HUES64 (cell line): ENCODE results near the gene GAP43.

Experiments used
- H3K27ac ChIP-seq: 2 replicates; pipeline ENCODE4 v1.7.0; 2013; ENCODE audit warnings: low read depth, low read length, inconsistent platforms
- H3K27me3 ChIP-seq: 2 replicates; pipeline ENCODE4 v1.6.1; 2013; ENCODE audit warnings: mild to moderate bottlenecking, low read length; ENCODE audit not compliant: insufficient read depth
- H3K36me3 ChIP-seq: 2 replicates; pipeline ENCODE4 v1.6.1; 2013; ENCODE audit warnings: mild to moderate bottlenecking, low read length; ENCODE audit not compliant: insufficient read depth
- H3K4me1 ChIP-seq: 2 replicates; pipeline ENCODE4 v1.6.1; 2013; ENCODE audit warnings: mild to moderate bottlenecking, low read length, moderate library complexity; ENCODE audit not compliant: insufficient read depth
- H3K4me3 ChIP-seq: 2 replicates; pipeline ENCODE4 v1.5.1; 2013; ENCODE audit warnings: mild to moderate bottlenecking, low read length, moderate library complexity
- H3K9ac ChIP-seq: 2 replicates; pipeline ENCODE4 v1.6.1; 2013; ENCODE audit warnings: mild to moderate bottlenecking, low read depth, low read length
- H3K9me3 ChIP-seq: 2 replicates; pipeline ENCODE4 v1.6.1; 2013; ENCODE audit warnings: low read depth, low read length; ENCODE audit not compliant: insufficient read depth
- WGBS: fragments of 150-250, 120-280 bp; methylation state at CpG from one replicate; pipeline ENCODE4 v1.1.7; 2013; ENCODE audit warnings: missing lambda C conversion rate; 5-methylcytosine and 5-hydroxymethylcytosine counted together

GAP43 gene

DNA sequence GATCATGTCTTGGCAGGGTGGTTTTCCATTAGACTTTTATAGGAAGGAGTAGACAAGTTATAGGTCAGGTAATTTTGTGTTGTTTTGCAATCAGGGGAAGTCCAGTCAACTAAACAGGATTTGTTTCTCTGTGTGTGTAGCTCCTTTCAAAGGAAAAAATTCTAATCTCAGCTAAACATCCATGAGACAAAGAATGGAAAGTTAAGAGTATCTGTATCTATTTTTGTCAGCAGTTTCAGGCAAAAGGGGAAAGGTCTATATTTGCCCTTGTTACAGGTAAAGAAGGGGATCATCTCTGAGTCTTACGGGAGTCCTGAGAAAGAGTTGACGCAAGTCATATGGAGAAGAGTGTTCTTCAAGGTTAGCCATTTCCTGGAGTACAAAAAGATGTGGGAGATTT is 79.3 kb downstream of the GAP43 start:
- H3K9me3 ChIP-seq: no peaks in the 10 kb centered on the region
- no peaks in the 10 kb centered on the region for H3K27me3 ChIP-seq
- peaks cover 21% of the 10 kb centered on the region for H3K4me1 ChIP-seq
- no peak overlapping the region for H3K4me3 ChIP-seq
- no peak overlapping the region for H3K27ac ChIP-seq
- H3K36me3 ChIP-seq: no peaks in the 10 kb centered on the region
- no peak overlapping the region for H3K9ac ChIP-seq
- WGBS: 95% methylated on average over 2 of the region's 2 CpGs

DNA sequence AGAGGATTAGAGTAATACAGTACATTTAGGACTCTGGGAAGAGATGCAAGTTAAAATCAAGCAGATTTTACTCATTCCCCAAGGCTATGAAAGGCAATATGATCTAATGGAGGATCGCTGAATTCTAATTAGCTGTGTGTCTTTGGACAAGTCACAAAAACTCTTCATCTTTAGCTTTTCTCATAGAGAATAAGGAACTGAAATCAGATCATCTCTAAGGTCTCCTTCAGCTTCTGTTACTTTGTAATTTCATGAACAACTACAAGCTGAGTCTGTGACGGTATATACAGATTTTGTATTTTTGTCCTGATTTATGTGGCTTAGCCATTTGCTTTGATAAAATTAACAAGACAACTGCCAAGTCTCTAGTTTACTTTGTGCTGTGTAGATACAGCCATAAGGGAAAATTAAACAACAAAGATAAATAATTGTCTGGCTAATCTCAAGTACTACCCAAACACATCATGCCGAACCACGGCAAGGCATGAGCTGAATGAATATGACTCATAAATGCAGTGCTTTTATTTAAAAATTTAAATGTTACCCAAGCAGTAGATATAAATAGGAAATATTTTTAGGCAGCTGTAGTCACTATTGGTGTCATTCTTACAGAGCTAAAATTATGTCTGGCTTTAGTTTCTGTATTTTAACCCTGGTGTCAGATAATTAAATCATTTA is 81.5 kb downstream of the GAP43 start:
- Histone ChIP-seq H3K9me3 (no peaks in the 10 kb centered on the region), H3K9ac (no peak overlapping the region), H3K27ac (no peak overlapping the region), H3K36me3 (no peaks in the 10 kb centered on the region), H3K4me3 (no peak overlapping the region), H3K27me3 (no peaks in the 10 kb centered on the region), H3K4me1 (peaks cover 7% of the 10 kb centered on the region)
- 100% methylated on average over 2 of the region's 4 CpGs for WGBS

DNA sequence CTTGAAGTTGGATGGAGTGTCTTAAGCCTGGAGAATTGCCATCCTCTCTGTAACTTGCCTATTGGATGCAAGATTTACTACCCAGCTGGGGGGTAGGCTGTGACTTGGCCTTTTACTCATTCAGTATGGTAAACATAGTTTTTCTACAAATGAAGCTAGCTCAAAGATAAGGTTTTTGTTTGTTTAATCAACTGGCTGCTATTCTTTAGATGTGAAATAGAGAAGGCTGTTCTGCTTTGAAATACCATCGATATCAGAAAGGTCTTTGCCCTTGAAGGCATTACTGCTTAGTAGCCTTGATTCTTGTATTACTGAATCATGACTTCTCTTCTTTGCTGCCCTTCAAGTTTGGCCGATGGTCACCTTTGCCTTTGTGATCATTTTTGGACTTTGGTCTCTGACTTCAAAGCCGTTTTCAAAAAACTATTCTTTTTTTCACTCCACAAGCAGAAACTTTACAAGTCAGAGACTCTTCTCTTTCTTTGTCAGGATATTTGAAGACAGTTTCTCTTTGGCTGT is 83.1 kb downstream of the GAP43 start:
- no peaks in the 10 kb centered on the region for H3K9me3 ChIP-seq
- H3K4me1 ChIP-seq: peaks cover 10% of the 10 kb centered on the region
- H3K4me3 ChIP-seq: no peak overlapping the region
- H3K9ac ChIP-seq: no peak overlapping the region
- no peaks in the 10 kb centered on the region for H3K36me3 ChIP-seq
- no peaks in the 10 kb centered on the region for H3K27me3 ChIP-seq
- no peak overlapping the region for H3K27ac ChIP-seq
- 86% methylated on average over 3 of the region's 3 CpGs for WGBS

DNA sequence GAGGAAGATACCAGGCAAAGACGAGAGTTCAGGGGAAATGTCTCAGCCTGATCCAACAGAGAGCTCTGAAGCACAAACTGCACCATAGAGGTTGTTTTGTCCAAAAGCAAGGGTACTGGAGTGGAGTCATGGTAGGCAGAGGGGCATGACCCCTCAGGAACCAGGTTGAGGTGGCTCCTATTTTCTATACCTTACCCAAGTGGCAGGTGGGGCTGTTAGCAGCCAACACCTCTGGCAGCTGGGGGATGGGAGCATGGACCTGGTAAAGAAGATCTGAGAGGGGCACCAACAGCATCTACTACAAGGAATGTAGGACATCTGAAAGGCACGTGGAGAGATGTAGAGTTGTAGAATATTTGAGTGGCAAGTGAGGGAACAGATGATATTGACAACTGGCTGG is 85.2 kb downstream of the GAP43 start:
- 88% methylated on average over 2 of the region's 2 CpGs for WGBS
- Histone ChIP-seq H3K27ac (no peak overlapping the region), H3K4me3 (no peak overlapping the region), H3K9me3 (no peaks in the 10 kb centered on the region), H3K9ac (no peak overlapping the region), H3K36me3 (no peaks in the 10 kb centered on the region), H3K27me3 (no peaks in the 10 kb centered on the region), H3K4me1 (peaks cover 15% of the 10 kb centered on the region)

DNA sequence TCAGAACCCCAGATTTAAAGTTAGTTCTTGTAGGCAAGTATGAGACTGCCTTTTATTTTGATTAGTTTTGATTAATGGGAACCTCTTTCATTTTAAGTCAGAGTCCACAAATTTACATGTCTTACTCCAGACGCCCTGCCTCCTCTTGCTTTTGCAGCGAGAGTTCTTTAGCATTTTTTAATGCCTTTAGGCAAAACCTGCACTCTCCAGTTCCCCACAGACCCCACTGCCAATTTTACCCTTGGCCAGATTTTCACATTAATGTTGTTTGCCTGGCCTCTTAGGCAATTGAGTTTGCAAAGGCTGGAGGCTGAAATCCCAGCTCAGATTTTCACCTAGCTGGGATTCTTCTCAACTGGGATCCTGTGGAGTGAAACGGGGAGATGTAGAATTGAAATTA is 85.8 kb downstream of the GAP43 start:
- Histone ChIP-seq H3K36me3 (no peaks in the 10 kb centered on the region), H3K9ac (no peak overlapping the region), H3K27me3 (no peaks in the 10 kb centered on the region), H3K9me3 (no peaks in the 10 kb centered on the region), H3K27ac (no peak overlapping the region), H3K4me1 (peaks cover 15% of the 10 kb centered on the region), H3K4me3 (no peak overlapping the region)
- WGBS: 58% methylated on average over 3 of the region's 3 CpGs

DNA sequence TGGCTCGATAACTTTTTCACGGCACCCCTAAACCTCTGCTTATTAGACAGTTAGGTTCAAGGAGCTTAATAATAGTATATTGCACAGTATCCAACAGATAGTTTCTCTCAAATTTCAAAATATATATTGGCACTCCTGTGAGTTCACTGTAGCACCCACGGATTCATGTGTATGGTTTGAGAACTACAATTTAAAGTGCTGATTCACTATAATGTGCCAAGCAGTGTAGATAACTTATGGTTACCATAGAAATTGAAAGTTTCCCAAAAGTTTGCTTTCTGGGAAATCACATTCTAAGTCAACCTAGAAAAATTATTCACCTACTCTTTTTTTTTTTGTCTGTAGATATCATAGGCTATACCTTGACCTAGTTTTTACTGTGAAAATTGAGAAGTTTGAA is 86.6 kb downstream of the GAP43 start:
- 91% methylated on average over 1 of the region's 3 CpGs for WGBS
- no peak overlapping the region for H3K27ac ChIP-seq
- no peak overlapping the region for H3K9ac ChIP-seq
- H3K27me3 ChIP-seq: no peaks in the 10 kb centered on the region
- no peaks in the 10 kb centered on the region for H3K36me3 ChIP-seq
- H3K4me3 ChIP-seq: no peak overlapping the region
- peaks cover 15% of the 10 kb centered on the region for H3K4me1 ChIP-seq
- no peaks in the 10 kb centered on the region for H3K9me3 ChIP-seq

DNA sequence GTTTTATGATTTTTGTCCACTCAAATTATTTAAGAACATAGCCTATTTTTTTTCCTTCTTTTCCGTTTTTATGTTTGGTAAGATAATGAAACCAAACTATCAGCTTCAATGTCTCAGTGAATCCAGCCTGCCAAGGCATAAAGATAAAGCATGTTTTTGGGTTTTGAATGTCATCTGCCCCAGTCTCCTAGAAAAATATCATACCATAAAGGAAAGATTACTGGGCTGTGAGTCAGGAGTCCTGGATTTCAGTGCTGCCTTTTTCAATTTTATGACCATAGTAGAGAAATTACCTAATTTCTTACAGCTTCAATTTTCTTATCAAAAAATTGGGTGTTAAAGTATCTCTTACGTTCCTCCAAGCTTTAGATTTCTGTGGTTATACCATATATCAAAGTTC is 87.5 kb downstream of the GAP43 start:
- no peaks in the 10 kb centered on the region for H3K36me3 ChIP-seq
- H3K9ac ChIP-seq: no peak overlapping the region
- H3K4me3 ChIP-seq: no peak overlapping the region
- no peak overlapping the region for H3K27ac ChIP-seq
- no CpG with 5 or more reads among the region's 2 CpGs for WGBS
- no peaks in the 10 kb centered on the region for H3K9me3 ChIP-seq
- H3K4me1 ChIP-seq: peaks cover 12% of the 10 kb centered on the region
- H3K27me3 ChIP-seq: no peaks in the 10 kb centered on the region

DNA sequence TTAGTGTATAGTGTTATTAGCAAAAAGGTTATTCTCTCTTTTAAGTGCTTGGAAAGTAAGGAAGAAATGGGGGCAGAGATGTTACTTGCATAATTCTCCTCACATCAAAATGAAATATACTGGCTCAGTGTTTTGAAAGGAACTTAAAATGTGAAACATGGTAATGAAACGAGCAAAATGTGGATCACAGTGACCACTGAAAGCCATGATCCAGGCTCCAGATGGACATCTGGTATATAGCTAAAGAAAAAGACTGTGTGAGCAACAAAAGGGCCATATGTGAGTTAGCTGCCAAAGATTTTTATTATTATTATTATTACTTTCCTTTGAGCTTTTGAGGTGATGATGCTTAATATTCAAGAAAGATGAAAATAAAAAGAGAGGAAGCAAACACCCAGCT is 89.6 kb downstream of the GAP43 start:
- peaks cover 7% of the 10 kb centered on the region; the same call in 1 of the 2 replicates for H3K4me1 ChIP-seq
- no peaks in the 10 kb centered on the region for H3K9me3 ChIP-seq
- H3K27me3 ChIP-seq: no peaks in the 10 kb centered on the region
- no peak overlapping the region for H3K9ac ChIP-seq
- no peak overlapping the region for H3K27ac ChIP-seq
- H3K36me3 ChIP-seq: no peaks in the 10 kb centered on the region
- 1% methylated on average over 1 of the region's 1 CpG for WGBS
- H3K4me3 ChIP-seq: no peak overlapping the region

DNA sequence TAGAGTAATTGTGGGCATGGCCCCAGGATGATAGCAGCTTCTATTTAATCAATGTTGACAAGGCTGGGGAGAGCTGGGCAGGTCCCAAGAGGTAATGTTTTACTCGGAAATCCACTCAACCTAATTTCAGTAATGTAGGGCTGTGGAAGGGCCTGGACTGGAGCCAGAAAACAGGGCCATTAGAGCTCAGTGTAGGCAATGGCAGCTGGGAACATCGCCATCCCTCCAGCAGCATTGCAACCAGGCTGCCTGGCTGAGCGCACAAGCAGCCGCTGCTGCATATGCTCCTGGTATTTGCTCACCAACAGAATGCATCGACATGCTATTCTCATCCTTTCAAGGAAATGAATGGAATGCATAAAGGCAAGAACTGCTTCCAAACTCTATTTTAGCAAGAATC is 90.0 kb downstream of the GAP43 start:
- H3K4me3 ChIP-seq: no peak overlapping the region
- no peaks in the 10 kb centered on the region for H3K36me3 ChIP-seq
- no peaks in the 10 kb centered on the region for H3K9me3 ChIP-seq
- WGBS: 89% methylated on average over 5 of the region's 5 CpGs
- no peak overlapping the region for H3K27ac ChIP-seq
- H3K27me3 ChIP-seq: no peaks in the 10 kb centered on the region
- H3K4me1 ChIP-seq: peaks cover 7% of the 10 kb centered on the region; the same call in 1 of the 2 replicates
- H3K9ac ChIP-seq: no peak overlapping the region

DNA sequence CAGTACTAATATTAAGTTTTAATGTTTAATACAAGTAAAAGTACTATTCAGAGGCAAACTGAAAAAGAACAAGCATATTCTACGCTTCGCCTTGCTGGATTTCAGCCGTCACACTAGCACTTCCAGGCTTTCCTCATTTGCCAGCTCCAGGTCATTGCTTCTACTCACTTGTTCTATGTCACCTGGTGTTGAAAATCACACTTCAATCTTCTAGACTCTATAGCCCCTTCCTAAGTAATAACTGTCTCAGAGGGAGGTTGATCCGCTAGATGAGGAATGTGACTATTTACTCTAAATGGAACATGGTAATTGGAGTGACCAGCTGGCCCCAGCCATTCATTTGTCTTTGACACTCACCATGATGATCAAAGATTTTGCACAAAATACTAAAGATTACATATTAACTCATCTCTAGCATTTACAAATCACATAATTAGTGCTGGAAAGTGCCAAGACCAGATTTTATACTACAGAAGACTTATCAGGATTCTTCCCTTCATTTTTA is 92.0 kb downstream of the GAP43 start:
- Histone ChIP-seq H3K4me1 (peaks cover 16% of the 10 kb centered on the region), H3K27me3 (no peaks in the 10 kb centered on the region), H3K27ac (no peak overlapping the region), H3K4me3 (no peak overlapping the region), H3K9me3 (no peaks in the 10 kb centered on the region), H3K9ac (no peak overlapping the region), H3K36me3 (0 out of 2 replicates have a peak, but pooled peaks cover 1% of the 10 kb centered on the region)
- 95% methylated on average over 4 of the region's 4 CpGs for WGBS

DNA sequence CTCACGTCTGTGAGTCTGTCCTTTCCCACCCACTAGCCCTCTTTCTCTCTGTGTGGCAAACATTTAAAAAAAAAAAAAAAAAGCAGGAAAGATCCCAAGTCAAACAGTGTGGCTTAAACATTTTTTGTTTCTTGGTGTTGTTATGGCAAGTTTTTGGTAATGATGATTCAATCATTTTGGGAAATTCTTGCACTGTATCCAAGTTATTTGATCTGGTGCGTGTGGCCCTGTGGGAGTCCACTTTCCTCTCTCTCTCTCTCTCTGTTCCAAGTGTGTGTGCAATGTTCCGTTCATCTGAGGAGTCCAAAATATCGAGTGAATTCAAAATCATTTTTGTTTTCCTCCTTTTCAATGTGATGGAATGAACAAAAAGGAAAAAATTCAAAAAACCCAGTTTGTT is 97.7 kb downstream of the GAP43 start:
- H3K36me3 ChIP-seq: peaks cover 10% of the 10 kb centered on the region; the same call in 1 of the 2 replicates
- no peaks in the 10 kb centered on the region for H3K27me3 ChIP-seq
- H3K27ac ChIP-seq: no peak overlapping the region
- no peak overlapping the region for H3K9ac ChIP-seq
- no peak overlapping the region for H3K4me3 ChIP-seq
- 95% methylated on average over 4 of the region's 4 CpGs for WGBS
- no peaks in the 10 kb centered on the region for H3K9me3 ChIP-seq
- H3K4me1 ChIP-seq: peaks cover 8% of the 10 kb centered on the region
